KG1 (cell line): ENCODE results near the gene COA5.
A peak's percentile ranks its signal among the peaks of the same experiment; 100 is the strongest.

ENCODE experiments used
- DNase-seq: peaks from one replicate; lab custom pipeline; 2025; lab: John Stamatoyannopoulos, UW

Gene COA5, protein sequence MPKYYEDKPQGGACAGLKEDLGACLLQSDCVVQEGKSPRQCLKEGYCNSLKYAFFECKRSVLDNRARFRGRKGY

DNA sequence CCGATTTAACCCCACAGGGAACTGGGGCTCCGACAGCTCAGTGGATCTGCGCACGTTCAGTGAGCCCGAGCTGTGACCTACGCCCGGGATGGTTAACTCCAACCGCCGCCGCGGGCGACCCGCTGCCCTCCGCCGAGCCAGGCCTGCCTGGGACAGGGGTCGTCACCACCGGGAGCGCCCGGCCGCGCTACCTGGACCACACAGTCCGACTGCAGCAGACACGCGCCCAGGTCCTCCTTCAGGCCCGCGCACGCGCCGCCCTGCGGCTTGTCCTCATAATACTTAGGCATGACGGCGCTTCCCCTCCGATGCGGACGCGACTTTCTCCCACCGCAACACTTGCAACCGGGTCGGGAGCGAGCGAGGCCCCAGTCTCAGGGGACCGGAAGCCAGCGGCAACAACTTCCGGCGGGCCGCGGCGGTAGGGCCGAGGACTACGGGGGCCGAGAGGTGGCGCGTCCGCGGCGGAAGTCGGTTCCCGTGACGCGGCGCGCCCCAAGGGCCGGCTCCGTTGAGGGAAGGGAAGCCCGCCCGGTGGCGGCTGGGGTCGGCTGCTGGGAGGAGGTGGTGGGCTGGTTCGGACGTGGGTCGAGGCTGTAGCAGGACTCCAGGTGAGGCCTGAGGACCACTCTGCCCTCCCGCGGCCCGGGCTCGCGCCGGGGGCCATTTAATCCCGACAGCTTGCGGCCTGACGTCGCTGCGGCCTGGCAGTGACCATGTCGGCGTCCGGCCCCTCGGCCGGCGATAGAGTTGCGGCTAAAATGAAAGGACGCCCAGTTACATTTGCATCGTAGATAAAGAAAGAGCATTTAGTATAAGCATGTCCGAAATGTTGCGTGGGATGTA lies at the start of gene COA5, which contains the start of gene UNC50:
Gene COA5, minus strand, starts transcription at position 397 of the 846 bp plus-strand sequence. Its CDS starts 107 bp downstream, at position 290.
Gene UNC50, plus strand, starts transcription at position 474 of the 846 bp plus-strand sequence. CDS start 1,171 bp downstream, outside the sequence.
- peak; percentile 63 for DNase-seq

DNA sequence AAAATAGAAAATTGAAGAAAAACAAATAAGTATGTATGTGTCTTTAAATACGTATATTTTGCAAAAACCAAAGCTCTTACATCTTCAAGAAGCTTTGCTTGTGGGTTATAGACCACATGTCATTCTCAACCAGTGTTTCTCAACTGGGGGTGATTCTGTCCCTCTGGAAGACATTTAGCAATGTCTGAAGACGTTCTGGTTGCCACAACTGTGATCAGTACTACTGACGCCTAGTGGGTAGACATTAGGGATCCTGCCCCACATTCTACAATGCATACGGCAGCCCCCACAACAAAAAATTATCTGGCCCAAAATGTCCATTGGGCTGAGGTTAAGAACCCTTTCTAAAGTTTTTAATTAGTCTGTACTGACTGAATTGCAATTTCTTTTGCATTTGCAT lies 48.5 kb upstream of the COA5 start:
- DNase-seq, result no peak

- no peak for DNase-seq
Measured at GRCh38 chr2:98654699-98655495, 46.6 kb upstream of the COA5 start.

DNA sequence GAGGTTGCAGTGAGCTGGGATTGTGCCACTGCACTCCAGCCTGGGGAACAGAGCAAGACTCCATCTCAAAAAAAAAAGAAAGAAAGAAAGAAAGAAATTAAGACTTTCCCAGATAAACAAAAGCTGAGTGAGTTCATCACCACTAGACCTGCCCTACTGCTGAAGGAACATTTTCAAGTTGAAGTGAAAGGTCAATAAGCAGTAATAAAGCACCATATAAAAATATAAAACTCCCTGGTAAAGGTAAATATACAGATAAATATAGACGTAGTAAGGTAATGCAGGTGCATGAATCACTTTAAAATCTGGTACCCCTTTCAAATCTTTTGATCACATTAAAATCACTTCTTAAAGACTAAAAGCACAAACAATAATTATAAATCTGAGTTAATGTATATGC lies 42.7 kb upstream of the COA5 start:
- DNase-seq, result no peak

DNA sequence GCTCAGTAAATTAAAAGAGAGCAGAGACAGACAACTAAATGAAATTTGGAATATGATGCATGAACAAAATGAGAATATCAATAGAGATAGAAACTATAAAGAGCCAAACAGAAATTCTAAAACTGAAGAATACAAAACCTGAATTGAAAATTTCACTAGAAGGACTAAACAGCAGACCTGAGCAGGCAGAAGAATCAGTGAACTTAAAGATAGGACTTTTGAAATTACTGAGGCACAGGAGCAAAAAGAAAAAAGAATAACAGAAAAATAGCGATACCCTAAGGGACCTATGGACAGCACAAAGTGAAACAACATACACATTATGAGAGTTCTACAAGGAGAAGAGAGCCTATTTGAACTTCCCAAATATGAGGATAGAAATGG lies 41.7 kb upstream of the COA5 start:
- DNase-seq, result no peak

DNA sequence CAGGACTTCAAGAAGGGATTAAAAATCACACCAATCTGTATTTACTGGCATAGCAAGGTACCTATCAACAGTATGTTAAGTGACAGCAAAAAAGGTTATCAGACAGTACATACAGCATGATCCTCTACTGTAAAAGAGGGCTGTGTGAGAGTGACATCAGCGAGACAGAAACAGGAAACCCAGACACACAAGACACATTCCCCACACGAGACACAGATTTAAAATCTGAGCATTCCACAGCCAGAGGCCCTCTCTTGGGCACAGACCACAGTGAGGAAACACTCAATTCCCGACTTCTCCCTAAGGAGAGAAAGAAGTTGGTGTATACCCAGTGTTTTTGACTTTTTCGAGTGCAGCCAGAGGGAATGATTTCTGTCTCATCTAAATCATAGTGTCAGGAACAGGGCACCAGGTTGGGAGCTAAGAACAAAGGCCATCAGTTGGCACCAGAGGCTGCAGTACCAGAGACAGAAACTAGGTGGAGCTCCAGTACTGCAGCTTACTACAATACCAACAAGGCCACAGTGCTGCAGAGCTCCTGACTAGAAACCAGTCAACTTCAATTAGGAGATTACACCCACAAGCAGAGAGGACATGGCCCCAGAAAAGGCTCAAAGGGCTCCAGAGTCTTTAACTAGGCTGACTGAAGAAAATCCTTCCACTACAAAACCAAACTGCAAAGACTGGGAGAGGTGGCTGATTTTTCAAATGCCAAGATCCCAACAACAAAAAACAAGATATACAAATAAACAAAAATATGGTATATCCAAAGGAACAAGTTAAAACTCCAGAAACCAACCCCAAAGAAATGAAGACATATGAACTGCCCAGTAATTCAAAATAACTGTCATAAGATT lies 41.1 kb upstream of the COA5 start:
- peak; percentile 79 for DNase-seq

DNA sequence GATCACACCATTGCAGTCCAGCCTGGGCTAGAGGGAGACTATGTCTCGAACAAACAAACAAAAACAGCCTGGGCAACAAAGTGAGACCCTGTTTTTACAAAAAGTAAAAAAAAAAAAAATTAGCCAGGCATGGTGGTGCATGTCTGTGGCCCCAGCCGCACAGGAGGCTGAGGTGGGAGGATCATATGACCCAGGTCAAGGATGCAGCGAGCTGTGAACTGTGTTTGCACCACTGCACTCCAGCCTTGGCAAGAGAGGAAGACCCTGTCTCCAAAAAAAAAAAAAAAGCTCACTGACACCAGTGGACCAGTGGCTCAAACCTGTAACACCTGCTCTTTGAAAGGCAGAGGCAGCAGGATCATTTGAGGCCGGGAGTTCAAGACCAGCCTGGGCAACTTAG lies 40.1 kb upstream of the COA5 start:
- no peak for DNase-seq

- no peak for DNase-seq
Measured at GRCh38 chr2:98647636-98648035, 39.3 kb upstream of the COA5 start.

DNA sequence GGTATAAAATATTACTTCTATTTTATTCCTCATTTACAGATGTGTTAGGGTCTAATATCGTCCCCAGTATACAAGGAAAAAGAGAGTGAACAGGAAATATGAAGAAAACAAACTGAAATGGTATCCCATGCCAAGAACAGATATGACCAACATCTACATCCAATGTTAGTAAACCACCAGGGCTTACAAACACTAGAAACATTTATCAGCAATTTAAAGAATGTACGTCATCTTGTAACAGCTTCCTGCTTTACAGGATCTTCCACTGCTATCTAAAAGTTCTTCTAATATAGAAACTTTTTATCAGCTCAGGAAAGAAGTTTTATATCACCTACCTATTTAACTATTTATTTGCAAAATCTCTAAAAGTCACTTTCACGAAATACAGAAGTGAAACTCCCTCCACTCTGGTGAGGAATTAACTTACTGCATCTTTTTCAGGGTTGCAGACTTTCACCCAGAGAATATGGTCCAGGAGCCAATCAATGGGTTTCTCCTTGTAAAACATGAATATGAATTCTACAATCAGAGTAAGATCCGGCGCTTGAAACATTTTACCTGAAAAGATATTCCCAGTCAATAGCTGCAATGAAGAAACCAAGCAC lies 35.3 kb upstream of the COA5 start:
- no peak for DNase-seq

DNA sequence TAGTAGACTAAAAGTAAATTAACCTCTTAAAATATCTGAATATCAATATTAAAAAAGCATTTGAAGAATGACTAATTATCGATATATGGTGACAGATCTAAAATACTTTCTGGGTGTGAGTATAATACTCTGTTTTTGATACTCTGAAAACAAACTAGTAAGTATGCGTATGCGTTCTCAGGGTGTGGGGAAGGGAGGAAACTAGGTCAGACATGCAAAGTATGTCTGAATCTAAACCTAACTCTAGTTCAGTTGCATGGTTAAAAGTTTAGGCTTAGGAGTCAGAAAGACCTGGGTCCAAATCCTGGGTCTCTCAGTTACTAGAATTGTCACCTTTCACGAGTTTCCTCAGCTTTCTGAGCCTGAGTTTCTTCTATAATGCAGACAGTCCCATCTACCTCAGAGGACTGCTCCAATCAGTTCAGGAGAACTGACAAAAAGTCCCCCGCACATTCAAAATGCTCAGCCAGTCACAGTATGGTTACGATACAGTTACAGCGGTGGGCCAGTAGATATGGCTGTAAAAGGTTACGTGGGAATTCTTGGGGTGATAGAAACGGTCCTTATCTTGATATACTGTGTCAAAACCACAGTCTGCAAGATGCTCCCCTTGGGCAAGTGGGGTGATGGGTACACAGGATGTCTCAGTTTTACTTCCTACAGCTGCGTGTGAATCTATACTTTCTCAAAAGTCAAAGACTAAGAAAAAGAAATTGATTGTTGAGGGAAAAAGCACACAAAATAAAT lies 29.3 kb upstream of the COA5 start:
- no peak for DNase-seq

GRCh38 chr2:98634406-98635092 lies 26.2 kb upstream of the COA5 start:
- no peak for DNase-seq

GRCh38 chr2:98632351-98632750 lies 24.0 kb upstream of the COA5 start:
- DNase-seq, result no peak

- DNase-seq, result no peak
Measured at GRCh38 chr2:98623657-98624056, 15.3 kb upstream of the COA5 start.

- DNase-seq, result no peak
Measured at GRCh38 chr2:98617149-98617548, 8.8 kb upstream of the COA5 start.

DNA sequence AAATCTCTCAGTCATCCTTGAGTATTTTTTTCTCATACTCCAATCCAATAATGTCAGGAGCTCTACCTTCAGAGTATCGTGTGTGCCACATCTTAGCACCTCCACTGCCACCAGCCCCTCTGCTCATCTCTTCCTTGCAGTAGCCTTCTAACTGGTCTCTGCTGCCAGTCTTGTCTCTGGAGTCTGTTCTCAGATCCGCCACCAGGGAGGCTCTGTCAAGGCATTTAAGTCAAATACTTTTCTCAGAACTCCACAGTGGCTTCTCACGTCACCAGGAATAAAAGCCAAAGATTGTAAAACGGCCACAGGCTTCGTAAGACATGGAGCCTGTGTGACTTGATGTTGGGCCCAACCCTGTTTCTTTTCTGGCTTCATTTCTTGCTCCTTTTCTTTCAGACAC lies 7.2 kb upstream of the COA5 start:
- no peak for DNase-seq

- DNase-seq, result no peak
Measured at GRCh38 chr2:98614024-98614739, 5.9 kb upstream of the COA5 start.

GRCh38 chr2:98608962-98609604 lies 771 bp upstream of the COA5 start:
- no peak for DNase-seq

GRCh38 chr2:98607741-98608115 lies 584 bp downstream of the COA5 start:
- DNase-seq, result no peak

DNA sequence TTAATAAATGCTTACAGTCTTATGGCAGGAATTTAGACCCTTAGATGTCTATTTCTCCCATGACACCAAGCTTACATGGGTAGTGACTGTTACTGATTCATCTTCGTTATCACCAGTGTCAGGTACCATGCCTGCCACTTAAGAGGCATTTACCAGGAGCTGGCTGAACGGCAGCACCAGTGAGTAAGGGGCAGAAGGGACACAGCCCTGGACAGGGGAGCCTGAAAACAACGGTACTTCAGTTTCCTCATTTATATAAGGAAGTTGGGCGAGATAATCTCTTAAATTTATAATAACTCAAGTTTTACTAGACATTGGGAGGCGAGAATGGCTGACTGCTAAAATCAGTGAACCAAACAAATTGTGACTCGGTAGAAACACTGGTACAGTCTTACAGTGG lies 1.2 kb downstream of the COA5 start:
- DNase-seq, result no peak
